ENCODE data around the gene FSTL4.
"Not testable (repeated sequence)": the region's sequence is repeated elsewhere in the genome, so short reads cannot be mapped to it uniquely, and the experiment has no call there.

FSTL4 gene

DNA sequence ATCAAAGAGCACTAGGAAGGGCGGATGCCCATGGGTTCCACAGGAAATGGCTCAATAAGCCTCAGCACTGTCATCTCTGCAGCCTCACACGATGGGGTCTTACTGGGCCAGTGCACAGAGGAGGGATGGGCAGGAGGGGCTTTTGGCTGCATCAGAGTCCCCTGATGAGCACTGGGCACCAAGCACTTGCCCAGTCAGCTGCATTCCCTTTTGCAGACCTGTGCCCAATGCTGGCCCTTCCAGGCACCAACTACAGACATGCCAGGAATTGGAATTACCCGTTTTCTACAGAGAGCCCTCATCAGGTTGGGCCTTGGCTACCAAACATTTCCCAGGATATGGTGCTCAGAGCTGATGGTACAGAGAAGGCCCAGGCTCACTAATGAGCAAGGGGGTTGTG, 378.1 kb downstream of the FSTL4 start:
- DNase-seq: no peak

DNA sequence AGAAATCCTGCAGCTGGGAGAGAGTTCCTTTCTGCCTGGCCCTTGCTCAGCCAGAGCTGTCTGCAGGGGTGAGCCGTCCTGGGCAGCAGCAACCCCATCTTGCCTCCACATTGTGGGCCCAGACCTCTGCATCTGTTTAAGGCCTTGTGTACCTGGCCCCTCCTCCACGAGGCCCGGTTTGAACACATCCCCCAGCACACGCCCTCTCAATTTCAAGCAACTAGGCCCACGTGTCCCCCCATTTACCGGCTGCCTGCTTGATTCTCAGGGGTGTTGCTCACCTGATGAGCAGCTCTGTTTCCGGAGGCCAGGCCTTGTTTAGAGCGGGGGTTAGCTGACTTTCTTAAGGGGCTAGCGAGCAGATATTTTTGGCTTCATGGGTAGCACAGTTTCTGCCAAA, 378.7 kb downstream of the FSTL4 start:
- DNase-seq: no peak

DNA sequence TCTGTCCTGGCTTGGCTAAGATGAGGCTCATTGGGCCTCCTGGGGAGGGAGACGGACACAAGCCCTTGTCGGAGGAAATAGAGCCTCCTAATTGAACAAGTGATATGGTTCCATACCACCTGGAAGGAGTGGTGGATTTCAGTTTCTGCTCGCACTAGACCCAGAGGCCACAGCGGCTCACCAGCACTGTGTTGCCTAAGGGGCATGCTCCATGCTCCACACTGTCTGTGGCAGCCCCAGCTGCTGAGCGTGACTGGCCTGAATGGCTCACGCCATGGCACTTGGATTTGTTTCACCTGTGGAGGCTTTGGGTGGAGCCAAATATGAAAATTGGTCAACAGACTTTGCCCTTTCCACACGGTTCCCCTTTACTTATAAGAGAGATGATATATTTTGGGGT, 379.4 kb downstream of the FSTL4 start:
- DNase-seq: no peak

DNA sequence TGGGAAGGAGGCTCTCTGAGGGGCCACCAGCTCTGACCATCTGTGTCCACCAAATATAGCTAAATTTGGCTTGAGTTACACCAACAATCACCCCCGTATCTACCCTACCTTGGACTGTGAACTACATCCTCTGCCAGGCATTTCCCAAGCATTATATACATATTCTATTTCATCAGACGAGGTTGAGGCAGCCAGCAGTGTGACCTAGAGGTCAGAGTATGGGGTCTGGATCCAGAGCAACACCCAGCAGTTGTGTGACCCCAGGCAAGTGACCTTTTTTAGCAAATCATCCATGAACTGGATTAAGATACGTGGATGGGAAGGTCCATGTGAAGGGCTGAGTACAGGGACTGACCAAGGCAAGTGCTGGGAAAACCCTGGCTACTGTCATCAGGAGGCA, 379.9 kb downstream of the FSTL4 start:
- no peak for DNase-seq

DNA sequence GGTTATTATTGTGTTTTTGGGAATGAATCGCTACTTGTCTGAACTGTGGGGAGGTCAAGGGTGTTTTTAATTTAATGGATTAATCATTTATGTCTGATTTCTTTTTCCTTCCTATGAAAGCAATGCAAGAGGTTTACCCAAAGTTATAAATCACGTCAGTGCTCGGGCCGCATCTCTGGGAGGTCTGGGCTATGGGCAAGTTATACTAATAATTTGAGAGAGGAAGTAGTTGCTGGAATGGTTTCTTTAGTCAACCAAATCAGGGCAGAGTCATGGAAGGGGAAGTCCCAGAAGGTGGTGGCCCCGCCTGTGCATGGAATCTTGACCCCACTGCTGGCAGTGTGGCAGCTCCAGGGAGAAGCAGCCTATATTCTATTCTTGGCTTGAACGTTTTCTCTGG, 380.3 kb downstream of the FSTL4 start:
- no peak for DNase-seq

DNA sequence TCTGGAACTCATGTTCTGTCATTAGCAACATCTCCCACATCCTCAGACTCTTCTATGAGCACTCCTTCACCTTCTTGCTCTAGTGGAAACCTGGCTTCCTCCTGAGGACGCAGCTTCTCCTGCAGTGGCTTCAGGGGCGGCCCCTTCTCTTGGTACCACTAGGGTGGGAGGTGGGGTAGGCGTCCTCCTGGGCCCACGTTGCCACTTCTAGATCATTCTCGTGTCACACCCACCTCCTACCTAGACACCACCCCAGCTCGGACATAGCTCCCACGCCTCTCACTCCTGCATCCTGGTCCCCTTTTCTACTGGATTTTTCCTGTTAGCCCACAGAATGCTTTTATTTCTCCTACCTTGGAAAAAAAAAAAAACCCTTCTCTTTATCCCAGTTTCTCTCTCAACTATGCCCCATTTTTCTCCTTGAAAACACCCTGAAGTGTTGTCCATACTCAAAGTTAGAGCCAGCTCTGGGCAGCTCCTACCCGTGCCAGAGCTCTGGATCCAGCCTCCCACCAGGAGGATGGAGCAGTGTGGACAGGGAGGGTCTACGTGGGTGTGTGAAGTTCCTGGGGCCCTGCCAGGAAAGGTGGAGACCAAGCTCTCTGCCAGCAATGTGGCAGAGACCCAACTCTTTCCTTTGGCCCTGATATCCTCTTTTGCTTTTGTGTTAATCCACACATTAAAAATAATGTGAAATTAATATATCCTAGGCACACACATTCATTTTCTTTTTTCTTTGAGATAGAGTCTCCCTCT, 381.3 kb downstream of the FSTL4 start:
- no peak for DNase-seq

DNA sequence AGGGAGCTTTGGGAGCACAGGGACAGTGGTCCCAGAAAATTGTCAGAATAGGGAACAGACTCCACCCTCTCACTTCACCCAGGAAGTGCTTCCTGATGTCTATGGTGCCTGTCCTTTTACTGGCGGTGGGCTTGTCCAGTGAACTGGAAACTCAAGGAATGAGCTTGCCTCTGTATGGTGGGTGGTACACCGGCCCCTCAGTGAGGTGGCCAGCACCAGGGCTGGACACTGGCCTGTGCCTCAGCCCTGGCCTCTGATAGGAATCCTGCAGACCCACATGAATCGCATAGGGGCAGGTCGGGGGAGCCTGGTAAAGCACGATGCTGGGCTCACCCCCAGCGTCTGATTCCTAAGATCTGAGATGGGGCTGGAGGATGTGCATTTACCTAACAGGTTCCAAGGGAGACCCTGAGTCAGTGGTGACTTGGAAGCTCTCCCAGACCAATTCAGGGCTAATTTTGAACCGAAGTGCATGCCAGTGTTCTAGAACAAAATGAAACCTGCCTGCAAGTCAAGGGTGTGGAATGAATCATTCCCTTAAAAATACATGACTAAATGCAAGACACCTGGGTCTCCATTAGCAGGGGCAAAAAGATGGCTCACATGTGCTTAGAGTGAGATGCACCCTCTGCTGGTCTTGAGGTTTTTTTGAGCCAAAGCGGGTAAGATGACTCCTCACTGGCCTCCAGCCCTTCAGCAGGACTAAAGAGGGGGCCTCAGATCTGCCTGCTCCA, 382.2 kb downstream of the FSTL4 start:
- no peak for DNase-seq

DNA sequence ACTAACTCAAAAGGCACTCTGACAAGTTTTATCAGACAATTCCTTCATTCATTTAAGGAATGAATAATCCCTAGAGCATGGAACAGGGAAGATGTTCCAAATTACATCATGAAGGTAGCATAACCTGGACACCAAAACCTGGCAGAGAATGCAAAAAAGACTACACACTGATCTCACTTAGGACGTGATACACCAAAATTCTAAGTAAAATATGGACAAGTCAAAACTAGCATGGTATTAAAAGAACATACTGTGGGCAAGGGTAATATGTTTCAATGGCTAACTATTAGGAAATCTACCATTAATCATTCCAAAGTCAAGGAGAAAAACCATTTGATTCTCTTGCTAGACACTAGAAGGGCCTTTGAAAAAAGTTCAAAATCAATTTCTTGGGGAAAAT, 384.0 kb downstream of the FSTL4 start:
- no peak for DNase-seq

DNA sequence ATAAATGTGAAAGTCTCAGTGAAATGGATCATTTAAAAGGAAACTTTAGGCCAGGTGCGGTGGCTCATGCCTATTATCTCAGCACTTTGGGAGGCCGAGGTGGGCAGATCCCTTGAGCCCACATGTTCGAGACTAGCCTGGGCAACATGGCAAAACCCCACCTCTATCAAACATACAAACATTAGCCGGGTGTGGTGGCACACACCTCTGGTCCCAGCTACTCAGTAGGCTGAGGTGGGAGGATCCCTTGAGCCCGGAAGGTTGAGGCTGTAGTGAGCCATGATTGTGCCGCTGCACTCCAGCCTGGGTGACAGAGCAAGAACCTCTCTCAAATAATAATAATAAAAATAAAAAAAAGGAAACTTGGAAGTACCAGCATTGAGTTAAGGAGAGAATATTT, 384.4 kb downstream of the FSTL4 start:
- DNase-seq: no peak

DNA sequence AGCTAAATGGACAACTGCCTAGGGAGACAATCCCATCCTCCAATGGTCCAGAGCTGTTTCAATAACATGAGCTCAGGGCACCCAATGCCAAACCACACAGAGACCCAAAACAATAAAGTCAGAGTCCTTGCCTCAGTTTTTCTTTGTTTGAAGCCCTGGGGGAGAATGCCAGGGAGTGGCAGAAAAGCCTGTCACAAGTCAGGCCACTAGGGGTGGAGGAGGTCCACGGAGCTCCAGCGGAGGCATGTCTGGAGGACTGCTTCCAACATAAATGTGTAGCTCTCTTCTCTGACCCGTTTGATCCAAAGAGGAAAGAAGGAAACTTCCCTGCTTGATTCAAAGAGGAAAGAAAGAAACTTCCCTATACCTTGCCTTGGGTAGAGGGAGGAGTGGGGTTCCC, 385.3 kb downstream of the FSTL4 start:
- no peak for DNase-seq

DNA sequence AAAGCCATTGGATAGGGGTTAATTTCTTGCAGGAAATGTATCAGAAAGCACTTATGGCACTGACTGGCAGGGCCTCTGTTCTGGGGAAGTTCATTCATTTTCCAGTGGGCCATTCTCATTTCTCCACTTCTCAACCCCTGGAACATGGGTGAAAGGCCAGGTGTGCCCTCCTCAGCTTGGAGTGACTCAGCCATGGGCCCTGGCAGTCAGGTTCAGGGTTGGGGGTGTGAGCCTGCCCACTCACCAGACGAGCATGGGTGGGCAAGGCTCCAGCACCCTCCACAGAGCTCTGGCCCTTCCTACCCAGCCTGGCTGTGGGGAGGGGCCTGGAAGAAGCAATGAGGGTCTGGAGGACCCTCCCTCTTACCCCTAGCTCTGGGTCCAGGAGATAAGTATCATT, 386.2 kb downstream of the FSTL4 start:
- no peak for DNase-seq

DNA sequence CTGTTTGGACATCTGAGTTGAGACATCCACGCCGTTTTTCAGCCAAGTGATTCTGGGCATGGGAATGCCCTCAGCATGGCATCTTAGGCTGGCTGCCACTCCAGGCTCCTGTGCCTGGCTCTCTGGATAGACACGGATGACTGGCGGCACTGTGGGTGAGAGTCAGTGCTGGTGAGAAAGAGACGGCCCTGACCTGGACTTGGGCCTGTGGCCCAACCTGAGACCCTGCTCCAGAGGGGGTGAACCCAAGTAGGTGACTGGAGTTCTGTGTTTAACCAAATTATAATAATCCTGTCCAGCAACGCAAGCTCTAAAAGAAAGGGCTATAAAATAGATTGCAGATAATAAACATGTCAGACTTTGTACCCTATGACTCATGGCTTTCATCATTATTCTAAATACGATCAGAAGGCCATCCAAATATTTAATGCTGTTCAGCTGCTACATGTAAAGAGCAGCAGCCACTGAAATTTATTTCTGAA, 386.6 kb downstream of the FSTL4 start:
- DNase-seq: no peak

DNA sequence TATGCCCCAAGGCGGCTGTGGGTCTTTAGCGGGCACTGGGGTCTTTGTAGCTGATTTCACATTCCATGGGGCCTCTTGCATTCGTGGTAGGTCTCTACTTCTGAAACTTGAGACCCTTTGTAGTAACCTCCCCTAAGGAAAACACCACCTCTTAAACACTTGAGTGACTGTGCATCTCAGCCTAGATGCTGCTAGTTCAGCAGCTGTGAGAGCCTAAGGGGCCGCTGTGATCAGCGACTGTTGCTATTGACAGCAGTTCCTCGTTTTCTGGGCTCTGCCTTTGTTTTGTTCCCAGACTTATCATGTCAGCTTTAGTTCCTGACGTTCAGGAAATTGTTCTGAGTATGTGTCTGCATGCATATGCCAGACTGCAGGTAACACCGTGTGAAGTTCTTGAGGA, 389.4 kb downstream of the FSTL4 start:
- peak; percentile 82 for DNase-seq

DNA sequence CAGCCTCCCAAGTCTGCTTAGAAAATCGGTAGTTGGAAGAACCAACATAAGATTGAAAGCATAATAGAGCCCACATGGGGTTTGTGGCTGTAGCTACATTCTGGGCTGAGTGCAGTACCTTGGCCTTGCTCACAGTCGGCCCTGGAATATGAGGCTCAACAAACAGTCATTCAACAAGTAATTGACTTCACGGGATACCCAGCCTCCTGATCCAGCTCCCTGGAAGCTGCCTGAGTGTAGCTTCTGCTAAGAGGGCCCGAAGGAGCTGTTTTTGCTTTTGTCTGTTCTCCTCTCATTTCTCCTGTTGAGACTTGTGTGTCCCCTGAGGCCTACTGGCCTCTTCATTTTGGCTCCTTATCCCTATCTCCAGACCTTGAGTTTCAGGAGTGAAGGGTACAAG, 389.8 kb downstream of the FSTL4 start:
- DNase-seq: no peak

DNA sequence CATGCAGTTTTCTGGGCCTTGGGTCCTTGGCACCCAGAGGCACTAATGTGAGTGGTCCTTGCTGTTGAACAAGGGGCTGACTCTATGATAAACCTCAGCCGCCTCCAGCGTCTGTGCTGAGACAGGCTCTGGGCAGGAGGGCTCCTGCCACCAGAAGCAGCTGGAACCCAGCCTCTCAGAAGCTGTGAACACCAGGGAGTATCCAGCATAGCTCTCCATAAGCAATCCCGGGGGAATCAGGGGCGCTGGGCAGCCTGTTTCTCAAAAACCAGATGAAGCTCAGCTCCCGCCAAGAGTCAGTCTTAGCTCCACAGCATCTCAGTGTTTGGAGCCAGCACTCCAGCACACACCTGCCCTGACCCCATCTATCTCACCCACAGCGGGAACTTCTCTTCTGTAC, 390.3 kb downstream of the FSTL4 start:
- DNase-seq: no peak

DNA sequence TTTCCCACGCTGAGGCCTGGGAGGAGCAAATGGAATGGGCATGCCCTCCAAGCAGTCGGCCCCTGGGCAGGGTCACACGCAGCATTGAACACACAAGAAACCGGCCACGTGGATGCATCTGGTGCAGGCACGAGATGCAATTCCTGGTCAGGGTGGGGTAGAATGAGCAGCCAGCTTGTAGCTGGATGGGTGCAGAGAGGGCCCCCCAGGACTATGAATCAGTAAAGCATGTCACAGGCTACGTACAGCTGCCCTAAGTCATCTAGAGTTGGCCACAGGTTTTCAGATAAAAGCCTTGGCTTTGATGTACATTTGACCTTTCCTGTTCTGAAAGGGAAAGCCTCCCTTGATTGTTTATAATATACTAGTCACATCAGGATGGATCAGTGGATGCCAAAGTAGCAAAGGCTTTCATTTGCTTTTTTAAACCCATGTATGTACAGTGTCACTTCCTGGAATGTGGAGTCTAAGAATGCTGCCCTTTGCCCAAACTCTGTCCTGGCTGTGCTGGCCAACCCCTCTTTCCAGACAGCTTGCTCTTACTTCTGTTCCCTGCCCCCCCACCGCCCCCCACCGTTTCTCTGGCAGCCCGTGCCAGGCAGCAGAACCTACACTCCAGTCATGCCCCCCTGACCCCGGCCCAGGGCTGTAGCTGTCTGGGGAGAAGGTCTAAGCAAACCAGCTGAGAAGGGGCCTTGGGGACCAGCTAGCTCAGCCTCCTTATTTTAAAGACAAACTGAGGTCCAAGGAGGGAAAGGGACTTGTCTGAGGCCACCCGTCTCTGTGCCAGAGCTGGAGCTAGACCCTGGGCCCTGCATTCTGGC, 391.3 kb downstream of the FSTL4 start:
- no peak for DNase-seq

DNA sequence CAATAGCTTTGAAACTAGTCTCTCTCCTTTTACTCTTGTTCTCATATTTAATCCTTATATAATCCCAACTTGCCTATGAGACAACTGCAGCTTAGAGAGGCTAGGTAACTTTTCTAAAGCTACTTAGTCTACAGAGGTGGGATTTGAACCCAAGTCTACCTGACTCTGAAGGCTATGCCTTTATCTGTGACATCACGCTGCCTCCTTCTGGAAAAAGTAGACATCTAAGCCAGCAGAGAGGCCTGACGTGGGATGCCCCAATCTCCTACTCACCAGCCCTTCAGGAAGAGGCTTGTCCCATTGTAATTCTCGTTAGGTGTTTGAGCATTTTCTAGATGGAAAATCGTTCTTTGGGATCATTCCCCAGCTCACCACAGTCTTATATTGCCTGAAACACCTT, 393.0 kb downstream of the FSTL4 start:
- DNase-seq: no peak

DNA sequence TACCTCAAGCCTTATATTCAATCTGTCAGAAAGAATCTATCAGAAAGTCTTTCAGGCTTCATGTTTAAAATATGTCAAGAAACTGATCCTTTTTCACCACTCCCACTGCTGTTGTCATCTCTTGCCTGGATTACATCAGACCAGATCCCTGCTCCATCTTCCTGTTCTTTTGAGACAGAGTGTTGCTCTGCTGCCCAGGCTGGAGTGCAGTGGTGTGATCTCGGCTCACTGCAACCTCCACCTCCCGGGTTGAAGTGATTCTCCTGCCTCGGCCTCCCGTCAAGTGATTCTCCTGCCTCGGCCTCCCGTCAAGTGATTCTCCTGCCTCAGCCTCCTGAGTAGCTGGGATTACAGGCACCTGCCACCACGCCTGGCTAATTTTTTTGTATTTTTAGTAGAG, 396.2 kb downstream of the FSTL4 start:
- not testable (repeated sequence) for DNase-seq

DNA sequence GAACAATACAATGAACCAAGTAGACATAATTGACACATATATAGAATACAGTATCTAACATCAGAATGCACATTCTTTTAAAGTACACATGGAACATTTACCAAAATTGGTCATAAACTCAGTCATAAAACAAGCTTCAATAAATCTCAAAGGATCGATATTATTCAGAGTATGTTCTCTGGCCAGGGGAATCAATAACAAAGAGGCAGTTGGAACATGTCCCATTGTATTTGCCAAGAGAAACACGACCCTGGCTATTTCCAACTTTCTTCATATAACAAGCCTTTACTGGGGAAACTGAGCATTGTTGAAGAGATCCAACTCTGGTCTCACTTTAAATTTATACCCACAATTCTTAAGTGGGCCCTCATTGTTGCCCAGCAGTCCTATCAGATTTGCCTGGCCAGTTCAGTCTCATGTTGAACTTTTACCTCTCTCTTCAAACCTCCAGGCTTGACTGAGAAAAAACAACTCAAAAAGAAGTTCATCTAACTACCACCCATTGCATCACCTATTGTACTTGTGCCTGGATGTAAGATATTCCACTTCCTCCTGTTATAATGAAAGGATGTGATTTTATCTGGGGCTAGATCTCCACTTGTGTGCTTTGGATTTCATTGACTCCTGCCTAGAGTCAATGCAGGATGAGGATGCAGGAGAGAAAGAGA, 398.1 kb downstream of the FSTL4 start:
- no peak for DNase-seq

DNA sequence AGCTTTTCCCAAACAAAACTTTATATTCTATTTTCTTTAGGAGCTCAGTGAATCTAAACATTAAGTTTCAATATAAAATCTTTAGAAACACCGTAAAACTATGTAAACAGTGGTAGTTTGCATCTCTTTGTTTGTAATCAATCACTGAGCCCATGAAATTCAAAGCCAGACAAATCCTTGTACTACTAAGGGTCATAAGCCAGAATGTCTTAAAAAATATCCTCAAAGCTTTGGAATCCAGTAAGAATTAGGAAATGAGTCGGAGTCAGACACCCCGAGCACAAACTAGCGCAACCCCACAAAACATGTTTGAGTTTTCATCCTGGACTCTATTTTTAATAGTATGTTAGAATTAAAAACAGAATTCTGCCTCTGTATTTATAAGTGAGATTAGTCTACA, 406.7 kb downstream of the FSTL4 start:
- no peak for DNase-seq

DNA sequence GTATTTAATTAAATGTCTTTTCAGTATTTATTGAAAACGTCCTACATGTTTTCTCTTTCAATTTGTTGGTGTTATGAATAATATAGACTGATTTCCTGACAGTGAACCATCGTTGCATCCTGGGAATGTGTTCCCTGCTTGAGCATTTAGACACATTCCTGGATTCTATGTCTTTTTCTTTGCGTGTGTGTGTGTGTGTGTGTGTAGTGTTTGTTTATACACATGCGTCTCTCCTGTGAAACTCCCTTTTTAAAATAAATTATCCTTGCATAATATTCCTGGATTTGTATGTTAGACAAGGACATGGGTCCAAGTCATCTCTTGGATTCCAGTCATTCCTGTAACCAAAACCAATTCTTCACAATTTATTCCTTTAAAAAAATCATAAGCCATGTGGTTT, 407.1 kb downstream of the FSTL4 start:
- DNase-seq: no peak

DNA sequence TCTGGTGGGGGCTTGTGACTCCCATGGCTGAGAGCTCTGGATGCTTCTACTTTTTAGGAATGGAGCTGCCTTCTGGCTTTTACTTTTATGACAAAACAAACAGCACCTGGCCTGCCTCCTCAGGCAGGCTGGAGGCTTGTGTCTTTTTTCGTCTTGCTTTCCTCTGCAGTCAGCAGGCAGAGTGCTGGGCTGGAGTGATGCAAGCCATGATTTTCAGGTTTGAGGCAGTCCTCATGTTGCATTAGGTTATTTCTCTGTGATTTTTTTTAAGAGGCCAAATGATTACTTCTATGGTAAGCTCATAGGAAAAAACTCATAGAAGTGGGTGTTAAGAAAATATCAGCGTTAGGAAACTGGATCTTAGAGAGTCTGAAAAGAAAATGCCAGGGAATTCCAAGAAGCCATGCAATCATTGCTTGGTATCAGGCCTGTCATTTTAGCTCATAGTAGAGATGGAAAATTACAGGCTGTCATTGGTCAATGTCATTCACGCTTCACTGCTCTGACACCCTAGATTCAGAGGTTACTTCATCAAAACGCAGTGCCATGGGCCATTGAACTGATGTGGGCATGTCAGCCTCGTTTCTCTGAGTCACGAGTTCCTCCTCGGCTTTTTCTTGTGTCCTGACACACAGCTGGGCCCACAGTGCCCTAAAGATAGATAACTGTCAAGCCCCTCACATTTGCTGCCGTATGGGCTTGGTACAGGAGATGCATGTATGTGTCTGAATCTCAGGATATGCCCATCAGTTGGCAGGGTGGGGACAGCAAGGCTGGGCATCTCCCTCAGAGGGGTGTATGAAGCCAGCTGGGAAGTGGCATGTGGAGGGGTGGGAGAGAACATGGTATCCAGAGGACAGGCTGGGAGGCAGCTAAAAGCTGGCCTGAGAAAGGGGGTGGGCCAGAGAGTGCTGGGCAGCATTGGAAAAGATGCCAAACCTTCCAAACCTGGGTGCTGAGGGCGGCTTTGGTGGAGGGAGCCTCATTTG, 408.7 kb downstream of the FSTL4 start:
- DNase-seq: peak; percentile 90

Data from eye (tissue), 1 donor.